HG03575 (cell line): ENCODE measurements around the gene MAP2.

Source experiments
- ATAC-seq: cut with Tn5 transposase; IDR thresholded peaks from one replicate; pipeline ENCODE4 v1.9.1; 2021; ENCODE audit not compliant: unreplicated experiment, insufficient number of reproducible peaks, low FRiP score; ENCODE audit errors: extremely low read depth

Gene MAP2

DNA sequence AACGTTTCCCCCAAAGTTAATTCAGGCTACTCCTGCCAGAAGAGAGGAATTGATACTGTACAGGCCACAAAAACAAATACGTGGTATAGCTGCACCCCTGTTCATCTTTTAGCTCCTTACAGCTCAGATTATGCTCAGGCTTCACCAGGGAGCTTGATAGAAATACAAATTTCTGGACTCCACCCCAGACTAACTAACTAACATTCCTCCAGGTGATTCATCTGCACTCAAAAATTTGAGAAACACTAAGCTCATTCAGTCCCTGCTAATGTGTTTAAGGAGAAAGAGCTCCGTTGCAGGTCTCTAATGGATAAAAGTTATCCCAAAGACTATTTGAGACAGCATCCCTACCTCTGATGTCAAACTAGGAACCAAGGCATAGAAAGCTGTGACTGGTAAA lies 311.0 kb downstream of the MAP2 start:
- no peak for ATAC-seq

DNA sequence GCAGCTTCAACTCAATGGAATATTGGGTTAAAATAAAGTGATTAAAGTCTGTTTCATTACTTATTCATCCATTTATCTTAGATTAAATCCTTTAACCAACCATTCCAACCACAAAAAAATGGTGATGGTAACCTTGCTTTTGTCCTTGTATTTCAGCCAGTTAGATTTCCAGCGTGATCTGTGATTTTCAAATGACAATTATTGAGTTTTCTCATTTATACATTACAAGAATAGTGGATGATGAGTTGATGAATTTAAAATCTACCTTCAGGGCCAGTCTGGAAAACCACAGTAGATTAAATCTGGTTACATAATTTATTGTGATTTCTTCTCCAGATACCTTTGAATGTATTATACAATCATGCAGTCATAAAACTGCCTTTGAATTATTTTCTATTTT lies 318.1 kb downstream of the MAP2 start:
- no peak for ATAC-seq

DNA sequence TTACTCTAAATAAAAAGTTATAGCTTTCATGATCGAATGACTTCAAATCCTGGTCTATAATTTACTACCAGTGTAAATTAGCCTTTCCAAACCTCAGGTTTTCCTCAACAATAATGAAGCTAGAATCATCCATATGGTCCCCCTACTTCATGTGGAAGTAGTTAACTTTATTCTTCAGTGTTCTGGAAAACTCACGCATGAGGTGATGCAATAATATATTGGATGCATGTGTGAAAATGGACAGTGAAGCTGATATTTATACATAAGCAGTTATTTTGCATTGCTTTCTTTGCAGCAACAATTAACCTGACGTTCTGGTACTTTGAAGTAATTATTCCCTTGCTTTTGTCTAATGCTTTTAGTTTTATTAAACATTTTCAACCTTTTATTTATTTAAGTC lies 329.2 kb downstream of the MAP2 start:
- ATAC-seq: no peak

DNA sequence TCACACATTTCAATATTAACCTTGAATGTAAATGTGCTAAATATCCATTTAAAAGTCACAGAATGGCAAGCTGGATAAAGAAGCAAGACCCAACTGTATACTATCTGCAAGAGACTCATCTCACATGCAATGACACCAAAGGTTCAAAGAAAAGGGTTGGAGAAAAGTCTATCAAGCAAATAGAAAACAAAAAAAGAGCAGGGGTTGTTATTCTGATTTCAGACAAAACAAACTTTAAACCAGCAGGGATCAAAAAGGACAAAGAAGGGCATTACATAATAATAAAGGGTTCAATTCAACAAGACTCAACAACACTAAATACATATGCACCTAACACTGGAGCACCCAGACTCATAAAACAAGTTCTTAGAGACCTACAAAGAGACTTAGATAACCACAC lies 333.3 kb downstream of the MAP2 start:
- ATAC-seq: no peak

DNA sequence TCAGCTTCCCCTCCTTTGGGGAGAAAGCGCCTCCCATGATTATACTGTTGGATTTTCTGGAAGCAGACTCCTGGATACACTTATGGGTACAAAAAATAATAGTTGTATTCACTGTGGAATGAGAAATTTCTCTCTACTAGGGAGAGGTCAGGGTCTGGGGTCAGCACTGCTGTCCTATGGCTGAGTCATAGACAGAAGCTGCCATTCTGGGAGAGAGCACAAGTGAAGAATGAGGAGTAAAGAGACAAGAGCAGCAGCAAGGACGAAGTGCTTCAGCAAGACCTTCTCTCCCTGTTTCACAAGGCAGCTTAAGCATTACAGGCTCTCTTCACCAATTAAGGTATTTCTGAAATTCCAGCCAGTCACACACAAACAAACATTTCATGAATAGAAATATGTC lies 337.7 kb downstream of the MAP2 start:
- no peak for ATAC-seq

DNA sequence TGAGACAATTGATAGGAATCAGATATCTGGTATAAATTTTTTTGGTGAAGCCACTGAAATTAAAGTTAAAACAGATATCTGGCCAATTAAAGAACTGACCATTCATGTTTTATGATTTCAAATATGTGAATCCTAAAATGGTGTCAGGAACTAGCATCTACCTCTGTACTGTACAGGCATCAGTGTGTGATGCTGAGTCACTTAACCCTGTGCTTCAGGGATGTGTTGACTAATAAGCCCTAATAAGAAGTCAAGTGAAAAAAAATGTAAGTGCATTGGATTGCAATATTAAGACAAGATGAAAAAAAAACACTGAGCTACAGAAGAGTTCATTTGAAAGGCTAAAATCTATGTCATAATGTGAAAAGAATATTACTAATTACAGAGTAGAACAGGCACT lies 338.7 kb downstream of the MAP2 start:
- no peak for ATAC-seq

DNA sequence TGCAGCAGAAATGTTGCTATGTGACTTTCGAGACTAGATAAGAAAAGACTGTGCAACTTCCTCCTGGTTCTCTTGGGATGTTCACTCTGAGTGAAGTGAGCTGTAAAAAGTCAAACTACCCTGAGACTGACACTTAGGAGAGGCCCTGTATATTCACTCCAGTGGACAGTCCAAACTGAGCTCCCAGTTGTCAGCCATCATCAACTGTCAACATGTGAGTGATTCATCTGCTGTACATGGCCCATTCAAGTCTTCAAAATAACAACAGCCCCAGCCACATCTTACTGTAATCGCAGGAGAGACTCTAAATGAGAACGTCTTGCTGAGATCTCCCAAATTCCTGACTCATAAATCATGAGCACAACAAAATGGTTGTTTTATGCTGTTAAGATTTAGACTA lies 339.3 kb downstream of the MAP2 start:
- ATAC-seq: no peak

DNA sequence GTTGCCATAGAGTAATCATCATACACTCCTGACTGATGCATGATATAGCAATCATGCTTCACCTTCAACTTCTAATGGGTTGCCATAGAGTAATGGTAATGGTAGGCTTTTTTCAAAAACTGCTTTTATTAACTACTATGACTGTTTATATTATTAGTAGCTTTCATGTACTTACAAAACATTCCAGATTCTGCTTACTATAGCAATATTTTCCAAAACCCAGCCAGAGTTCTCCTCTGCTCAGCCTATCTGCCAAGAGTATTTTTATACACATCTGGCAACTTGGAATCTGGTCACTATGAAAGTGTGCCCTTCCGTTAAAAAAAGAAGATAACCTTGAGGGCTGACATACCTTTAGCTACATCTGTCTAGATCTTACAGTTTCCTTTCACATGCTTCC lies 342.8 kb downstream of the MAP2 start:
- no peak for ATAC-seq

DNA sequence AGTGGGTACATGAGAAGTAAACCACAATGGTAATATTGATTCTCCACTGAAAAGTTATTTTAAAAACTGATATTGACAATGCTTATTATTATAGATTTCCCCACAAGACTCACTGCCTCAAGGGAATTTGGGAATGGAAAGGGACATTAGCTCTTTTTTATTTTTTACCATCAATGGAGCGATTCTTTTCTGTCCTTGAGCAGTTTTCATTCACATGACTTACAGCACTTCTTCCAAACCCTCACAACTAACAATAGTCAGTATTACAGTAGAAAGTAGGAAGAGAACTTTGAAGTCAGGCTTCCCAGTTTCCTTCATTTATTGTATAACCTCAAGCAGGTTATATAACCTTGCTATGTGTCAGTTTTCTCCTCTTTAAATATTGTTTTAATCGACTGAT lies 343.5 kb downstream of the MAP2 start:
- no peak for ATAC-seq

DNA sequence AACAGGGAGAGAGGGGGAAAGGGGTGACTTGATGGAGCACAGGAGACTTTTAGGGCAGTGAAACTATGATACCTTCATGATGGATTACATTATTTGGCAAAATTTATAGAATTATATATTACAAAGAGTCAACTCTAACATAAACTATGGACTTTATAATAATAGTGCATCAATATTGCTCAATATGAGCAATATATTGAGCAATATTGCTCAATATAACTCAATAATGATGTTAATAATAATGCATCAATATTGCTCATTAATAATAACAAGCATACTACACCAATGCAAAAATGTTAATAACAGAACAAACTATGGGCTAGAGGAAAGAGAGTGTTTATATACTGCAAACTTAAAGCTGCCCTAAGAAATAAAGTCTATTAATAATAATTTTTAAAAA lies 344.7 kb downstream of the MAP2 start:
- no peak for ATAC-seq

DNA sequence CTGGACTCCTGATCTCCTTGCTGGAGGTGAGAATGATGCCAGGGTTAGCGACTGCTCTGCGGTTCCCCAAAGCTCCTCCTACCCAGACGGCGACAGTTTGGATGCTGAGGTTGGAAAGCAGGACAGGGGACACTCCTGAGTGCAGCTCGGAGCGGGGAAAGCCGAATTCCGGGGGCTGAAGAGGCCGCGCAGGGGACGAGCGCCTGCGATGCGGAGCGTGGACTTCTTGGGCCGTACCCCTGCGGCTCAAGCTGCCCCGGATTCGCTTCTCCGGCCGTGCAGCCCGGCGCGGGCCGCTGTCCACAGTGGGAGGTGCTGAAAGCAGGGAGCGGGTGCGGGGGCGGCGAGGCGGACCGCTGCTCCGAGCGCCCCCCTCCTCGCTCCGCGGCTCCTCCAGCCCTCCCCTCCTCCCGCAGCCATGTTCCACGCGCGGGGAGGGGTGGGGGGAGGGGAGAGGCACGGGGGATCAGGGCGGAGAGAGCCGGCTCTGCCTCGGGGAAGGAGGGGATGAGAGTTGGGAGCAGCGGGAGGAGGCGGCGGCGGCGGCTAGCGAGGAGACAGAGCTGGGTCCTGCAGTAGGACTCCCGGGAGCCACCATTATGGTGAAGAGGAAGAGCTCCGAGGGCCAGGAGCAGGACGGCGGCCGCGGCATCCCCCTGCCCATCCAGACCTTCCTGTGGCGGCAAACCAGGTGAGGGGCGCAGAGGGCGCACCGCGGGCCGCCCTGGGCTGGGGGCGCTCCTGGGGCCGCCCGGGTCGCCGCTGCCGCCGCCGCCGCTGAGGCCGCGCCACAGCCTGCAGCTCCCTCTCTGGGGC lies 347.8 kb downstream of the MAP2 start, which contains the start of gene UNC80:
TSS of gene UNC80 (plus strand) at position 359 of the 816 bp plus-strand sequence. CDS start at position 600, 241 bp downstream.
- ATAC-seq: no peak

DNA sequence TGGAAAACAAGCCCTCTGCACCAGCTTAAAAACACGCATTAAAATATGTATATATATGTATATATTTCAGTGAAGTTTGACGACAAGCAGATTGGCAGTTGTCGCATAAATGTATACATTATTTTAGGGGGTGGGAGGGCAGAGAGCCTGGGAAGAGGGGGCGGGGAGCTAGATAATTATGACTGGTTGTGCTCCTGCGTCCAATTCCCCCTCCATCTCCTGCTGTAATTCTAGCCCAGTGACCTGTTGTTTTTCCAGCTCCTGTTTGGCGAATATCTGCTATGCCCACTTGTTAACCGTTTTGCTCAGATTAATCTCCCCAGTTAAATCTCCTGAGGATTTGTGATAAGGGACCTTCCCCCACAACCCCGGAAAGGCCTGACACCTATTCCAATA lies 348.4 kb downstream of the MAP2 start:
- ATAC-seq: no peak

DNA sequence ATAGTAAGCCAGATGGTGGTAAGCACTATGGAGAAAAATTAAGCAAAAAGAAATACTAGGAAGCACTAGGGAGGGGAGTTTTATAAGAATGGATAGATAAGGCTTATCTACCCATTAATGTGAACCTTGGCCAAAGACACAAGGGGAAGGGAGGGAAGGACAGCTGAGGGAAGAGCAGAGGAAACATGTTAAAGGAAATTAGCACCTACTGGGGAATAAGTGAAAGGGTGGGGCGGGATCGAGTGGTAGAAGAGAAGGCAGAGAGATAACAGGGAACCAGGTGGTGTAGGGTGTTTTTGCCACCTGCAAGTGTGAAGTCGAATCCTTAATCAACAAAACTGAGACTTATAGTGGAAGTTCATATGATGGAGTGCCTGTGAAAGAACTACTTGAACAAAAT lies 349.5 kb downstream of the MAP2 start:
- no peak for ATAC-seq
